Stimulated activated CD8-positive, alpha-beta memory T cell treated with anti-CD3 and anti-CD28 coated beads, Interleukin-2, amount 100 ng/mL, for 48 hours (primary cell): ENCODE results near the gene TBCD.

Experiments
- DNase-seq, 2 donors: peaks; one replicate each; pipeline ENCODE4 v3.0.0-alpha.2; 2020; ENCODE audit warnings: low read depth in 2 of 2

The TBCD gene

GRCh38 chr17:82858376-82859126, 106.7 kb downstream of the TBCD start:
- no peak for DNase-seq

- DNase-seq = peak; percentile 33 to 40
Measured at GRCh38 chr17:82859431-82860403, 107.9 kb downstream of the TBCD start.

- no peak for DNase-seq
Measured at GRCh38 chr17:82860606-82861392, 108.9 kb downstream of the TBCD start.

DNA sequence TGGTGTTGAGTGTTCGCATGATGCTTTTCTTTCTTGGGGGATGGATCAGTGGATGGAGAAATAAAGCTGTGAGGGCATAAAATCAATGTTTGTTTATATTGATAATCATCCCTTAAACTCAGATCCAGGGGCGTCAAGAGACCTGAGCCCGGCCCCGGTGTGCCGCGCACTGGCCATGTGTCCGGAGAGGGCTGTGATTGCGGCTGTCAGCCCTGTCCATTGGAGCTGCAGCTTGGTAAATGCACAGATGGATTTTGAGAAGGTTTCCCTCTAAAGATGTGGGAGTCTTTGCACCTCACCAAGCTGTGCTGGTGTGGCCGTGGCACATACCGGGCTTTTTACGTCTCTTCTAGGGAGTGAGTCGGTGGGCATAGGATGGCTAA, 109.5 kb downstream of the TBCD start:
- DNase-seq = no peak

- no peak for DNase-seq
Measured at GRCh38 chr17:82862191-82862590, 110.3 kb downstream of the TBCD start.

DNA sequence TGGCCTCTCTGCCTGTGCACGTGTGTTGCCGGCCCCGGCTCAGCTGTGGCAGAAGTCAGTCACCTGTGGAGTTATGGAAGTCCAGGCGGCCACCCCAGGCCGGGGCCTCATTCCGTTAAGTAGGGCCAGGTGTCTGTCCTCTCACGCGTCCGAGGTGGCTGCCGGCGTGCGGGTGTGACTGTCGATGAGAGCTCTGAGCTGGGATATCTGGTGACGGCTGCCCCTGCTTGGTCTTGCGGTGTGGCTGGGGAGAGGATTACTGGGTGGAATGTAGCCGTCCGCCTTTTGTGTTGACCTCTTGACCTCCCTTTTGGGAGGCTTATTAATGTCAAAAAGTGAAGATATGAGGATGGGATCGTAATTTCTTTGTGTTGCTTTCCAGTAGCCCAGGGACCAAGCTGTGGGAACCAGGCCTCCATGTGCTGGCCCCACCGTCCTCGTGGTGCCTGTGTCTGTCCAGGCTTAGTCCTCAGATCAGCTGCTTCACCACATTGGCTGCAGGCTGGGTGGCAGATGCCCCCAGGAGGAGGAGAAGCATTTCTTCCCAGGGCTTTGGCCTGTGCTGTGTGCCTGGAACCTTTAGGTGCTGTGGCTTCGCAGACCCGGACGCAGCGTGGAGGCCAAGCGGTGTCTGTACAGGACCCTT, 111.0 kb downstream of the TBCD start:
- no peak for DNase-seq

GRCh38 chr17:82863383-82863940, 111.6 kb downstream of the TBCD start:
- no peak for DNase-seq

DNA sequence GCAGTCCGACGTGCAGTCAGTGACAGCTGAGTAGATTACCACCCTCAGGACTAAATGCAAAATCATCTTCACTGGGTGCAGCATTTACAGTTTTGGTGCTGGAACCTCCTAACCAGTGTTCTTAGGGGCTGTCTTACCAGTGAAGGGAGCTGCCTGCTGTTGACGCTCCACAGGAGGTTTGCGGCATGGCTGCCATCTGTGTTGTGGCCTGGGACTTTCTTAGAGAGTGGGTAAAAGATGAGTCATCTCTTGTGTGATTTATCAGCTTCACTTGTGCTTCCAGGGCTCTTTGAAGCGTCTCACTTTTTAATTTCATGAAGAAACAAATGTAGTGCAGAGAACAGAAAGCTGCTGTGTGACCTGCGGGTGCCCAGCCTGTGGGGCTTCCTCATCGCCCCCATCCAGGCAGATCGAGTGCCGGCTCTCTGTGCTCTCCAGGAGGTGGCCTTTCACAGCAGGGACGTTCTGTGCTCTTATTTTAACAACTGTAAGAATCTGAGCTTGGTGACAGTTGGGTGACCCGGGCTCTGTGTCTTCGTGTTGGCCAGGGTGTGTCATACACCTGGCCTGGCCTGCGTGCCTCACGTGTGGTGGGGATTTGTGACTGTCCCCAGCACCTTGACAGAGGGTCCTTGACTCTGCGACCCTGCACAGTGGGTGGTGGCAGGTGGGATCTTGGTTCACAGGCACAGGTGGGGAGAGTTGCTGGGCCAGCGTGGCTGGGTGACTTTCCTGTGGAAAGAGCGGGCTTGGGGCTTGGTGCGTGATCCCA, 112.3 kb downstream of the TBCD start:
- peak; percentile 54 to 75 for DNase-seq

DNA sequence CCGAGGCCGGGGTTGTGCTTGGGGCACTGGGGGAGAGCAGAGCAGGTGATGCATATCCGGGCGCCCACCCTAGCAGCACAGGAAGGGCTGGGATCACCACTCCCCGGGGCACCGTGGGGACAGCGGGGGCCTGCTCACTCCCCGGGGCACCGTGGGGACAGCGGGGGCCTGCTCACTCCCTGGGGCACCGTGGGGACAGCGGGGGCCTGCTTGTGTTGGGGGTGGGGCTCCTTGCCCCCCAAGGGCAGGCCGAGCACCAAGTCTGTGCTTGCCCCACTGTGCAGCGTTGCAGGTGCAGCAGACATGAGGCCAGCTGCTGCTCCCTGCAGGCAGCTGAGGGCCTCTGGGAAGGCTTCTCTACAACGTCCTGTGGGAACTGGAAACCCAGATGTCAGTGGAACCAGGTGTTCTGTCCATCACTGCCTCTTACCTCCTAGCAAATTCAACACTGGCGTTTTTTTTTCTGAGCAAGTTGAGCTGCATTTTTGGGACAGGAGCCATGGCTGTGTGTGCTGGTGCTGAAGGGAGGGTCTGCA, 112.9 kb downstream of the TBCD start:
- no peak for DNase-seq

GRCh38 chr17:82865274-82865673, 113.4 kb downstream of the TBCD start:
- DNase-seq = no peak

DNA sequence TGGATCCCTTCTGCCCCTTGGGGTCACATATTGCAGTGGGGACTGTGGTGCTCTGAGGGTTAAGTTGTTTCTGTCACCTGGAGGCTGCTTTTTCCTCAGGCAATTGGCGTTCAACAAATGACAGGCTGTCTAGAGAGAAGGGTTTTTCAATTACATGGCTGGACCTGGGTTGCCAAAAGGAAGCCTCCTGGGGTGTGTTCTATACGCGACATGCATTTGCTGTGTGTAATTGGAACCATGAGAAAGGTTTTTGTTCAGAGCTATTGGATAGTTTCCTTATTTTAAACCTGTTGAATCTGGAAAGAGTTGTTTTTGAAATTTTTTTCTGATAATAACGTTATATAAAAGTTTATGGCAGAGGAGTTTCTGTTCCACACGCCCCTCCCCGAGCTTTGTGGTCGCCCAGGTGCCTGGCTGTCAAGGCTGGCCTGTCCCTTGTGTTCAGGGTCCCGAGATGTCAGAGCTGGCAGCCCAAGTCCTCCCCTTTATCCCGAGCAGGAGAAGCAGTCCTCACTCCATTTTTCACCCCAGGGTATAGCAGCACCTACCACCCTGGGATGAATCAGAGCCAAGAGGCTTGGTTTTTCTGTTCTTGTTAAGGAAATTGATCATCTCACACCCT, 114.0 kb downstream of the TBCD start:
- no peak for DNase-seq

DNA sequence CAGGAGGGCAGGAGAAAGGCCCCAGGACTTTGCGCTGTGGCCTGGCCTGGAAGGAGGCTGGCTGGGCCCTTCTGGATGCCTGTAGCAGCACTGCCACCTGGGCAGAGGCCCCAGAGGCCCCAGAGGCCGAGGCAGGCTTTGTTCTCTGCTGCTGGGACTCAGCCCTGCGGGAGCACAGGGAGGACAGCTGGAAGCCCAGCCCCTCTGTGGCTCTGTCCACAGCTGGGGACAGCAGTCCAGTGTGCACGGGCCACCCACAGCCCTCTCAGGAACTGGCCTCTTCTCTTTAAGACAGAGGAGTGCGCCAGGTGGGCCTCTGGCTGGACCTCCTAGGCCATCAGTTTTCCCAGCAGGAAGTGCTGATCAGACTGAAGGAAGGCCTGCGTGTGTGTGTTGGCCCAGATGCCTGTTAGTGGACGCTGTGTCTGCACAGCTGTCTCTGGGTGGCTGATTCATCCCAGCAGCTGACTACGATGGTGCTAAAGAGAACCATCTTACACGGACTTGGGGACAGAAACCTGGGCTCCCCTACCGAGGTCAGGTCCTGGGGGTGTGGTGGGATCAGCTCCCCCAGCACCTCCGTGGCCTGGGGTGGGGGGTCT, 114.8 kb downstream of the TBCD start:
- no peak for DNase-seq

DNA sequence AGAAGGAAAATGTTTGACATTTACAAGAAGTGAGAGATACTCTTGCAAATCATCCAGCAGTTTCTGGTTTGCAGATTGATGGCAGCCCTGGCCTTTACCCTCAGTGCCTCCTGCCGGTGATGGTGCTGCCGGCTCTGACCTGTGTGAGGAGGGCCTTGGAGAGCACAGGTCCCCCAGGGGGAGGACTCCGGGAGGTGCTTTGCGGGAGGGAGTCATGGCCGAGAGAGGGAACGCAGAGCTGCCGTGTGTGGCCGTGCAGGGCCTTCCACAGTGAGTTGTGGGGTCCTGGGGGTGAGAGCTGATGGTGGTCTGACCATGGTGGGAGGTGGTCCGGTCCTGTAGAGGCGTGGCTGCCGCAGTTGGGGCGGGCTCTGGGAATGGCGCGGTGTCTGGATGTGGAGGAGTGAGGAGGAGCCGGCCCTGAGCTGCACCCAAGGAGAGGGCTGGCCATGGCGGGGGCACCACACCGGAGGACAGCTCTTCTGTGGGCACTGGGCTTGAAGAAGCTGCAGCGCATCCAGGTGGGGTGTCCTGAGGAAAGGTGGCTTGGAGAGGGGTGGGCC, 116.0 kb downstream of the TBCD start:
- DNase-seq = no peak

DNA sequence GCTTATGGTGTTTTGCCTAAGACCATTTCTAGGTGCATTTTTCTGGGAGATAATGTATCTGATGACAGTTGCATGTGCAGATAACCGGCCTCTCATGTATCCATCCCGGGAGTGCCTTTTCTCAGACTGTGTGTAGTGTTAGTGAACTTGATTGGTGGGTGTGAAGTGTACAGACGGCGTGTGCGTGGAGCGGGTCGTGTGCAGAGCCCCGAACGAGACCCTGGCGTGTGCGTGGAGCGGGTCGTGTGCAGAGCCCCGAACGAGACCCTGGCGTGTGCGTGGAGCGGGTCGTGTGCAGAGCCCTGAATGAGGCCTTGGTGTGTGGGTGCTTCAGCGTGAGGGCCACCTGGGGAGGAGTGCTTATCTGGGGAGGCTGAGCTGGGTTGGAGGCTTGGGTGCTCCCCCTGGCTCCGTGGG, 116.9 kb downstream of the TBCD start:
- DNase-seq = no peak

DNA sequence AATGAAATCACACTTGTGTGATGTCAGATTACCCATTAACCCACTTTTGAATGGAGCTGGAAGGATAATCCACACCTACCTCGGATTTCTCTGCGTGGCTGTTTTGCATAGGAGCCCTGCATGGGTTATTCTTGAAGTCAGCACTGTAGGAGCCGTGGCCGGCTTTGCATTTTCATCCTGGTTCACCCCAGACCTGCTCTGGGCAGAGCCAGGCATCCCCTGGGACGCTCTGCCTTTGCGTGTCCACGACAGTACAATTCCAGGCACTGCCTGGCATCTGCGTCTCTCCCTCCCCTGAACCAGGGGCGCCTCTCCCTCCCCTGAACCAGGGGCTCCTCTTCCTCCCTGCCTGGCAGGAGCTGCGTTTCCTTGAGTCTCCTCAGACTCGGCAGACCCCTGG, 117.7 kb downstream of the TBCD start:
- no peak for DNase-seq

DNA sequence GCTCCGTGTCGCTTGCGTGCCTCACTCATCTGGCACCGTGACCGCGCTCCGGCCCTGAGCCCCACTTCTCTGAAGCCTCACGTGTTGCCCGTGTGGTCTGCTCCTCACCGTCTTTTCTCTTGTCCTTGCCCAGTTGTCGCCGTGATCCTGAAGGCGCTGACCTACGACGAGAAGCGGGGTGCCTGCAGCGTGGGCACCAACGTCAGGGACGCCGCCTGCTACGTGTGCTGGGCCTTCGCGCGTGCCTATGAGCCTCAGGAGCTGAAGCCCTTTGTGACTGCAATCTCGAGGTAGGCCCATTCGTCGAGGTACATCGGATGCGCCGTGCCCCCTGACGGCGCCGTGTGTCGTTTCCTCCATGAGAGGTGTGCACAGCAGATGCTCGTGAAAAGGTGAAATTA, 118.2 kb downstream of the TBCD start:
- DNase-seq = no peak

DNA sequence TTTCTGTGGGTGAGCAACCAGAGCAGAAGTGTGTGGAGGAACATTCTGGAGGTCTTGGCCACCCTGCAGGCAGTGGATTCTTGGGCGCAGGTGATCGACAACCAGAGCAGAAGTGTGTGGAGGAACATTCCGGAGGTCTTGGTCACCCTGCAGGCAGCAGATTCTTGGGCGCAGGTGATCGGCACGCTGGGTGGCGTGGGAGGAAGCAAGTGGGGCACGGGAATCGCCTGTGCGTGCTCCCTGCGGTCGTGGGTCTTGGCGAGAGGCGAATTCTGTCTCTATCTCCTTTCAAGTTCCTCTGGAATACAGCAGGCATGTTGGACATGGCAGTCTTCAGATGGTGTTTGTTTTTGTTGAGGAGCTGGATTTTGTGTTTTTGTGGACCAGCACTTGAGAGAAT, 118.7 kb downstream of the TBCD start:
- no peak for DNase-seq

DNA sequence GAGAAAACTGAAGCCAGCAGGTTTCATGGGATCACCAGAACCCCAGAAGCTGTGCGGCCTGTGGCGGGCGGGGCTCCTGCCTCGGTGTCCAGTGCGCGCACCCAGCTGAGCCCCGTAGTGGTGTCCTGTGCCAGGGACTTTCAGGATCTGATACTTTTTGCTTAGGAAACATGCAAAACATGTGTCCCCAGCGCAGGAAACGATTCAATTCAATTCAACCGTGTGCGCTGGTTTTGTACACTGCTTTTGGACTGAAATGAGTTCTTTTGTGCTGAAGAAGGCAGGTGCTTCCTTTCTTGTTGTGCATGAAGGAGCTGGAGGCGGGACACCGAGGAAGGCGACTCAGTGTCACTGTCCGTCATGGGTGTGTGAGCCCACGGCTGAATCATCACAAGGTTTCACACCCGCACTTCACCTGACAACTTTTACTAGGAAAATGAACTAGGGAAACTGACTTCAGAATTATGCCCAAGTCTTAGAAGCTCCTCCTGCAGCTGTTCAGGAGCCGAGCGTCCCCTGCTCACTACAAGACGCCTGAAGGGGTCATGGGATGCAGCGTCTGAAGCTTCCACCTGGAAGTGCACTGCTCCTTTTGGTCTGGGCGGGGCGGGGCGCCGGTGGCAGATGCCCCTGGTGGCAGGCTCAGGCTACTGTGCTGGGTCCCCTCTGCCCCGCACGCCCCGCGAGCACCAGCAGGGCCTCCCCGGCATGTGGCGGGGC, 119.4 kb downstream of the TBCD start:
- no peak for DNase-seq
